GM06990 (cell line): Measurements from ENCODE around the gene TBC1D25.

ENCODE experiments used
- DNase-seq: peaks from one replicate; pipeline ENCODE4 v3.0.0-alpha.2; 2011; ENCODE audit not compliant: insufficient read length; ENCODE audit errors: extremely low read depth
- H3K27me3 ChIP-seq: replicated peaks from 2 replicates; pipeline ENCODE4 v1.6.0; 2011; ENCODE audit warnings: low read length; ENCODE audit not compliant: control insufficient read depth, insufficient read depth
- H3K36me3 ChIP-seq: 2 replicates; pipeline ENCODE4 v1.5.1; 2011; ENCODE audit warnings: low read length; ENCODE audit not compliant: control insufficient read depth, insufficient read depth
- H3K4me3 ChIP-seq: replicated peaks from 2 replicates; pipeline ENCODE4 v1.5.1; 2011; ENCODE audit warnings: low read depth, mild to moderate bottlenecking, control low read depth, low read length
- TF ChIP-seq, protein P1 (sequence below): IDR thresholded peaks from 2 replicates; pipeline ENCODE4 v1.5.1; 2011; ENCODE audit warnings: low read length, control low read depth, mild to moderate bottlenecking, inconsistent platforms; ENCODE audit not compliant: insufficient read depth, poor library complexity, severe bottlenecking

Gene TBC1D25, protein sequence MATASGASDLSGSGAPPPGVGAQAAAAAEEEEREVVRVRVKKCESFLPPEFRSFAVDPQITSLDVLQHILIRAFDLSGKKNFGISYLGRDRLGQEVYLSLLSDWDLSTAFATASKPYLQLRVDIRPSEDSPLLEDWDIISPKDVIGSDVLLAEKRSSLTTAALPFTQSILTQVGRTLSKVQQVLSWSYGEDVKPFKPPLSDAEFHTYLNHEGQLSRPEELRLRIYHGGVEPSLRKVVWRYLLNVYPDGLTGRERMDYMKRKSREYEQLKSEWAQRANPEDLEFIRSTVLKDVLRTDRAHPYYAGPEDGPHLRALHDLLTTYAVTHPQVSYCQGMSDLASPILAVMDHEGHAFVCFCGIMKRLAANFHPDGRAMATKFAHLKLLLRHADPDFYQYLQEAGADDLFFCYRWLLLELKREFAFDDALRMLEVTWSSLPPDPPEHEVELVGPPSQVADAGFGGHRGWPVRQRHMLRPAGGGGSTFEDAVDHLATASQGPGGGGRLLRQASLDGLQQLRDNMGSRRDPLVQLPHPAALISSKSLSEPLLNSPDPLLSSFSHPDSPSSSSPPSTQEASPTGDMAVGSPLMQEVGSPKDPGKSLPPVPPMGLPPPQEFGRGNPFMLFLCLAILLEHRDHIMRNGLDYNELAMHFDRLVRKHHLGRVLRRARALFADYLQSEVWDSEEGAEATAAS

DNA sequence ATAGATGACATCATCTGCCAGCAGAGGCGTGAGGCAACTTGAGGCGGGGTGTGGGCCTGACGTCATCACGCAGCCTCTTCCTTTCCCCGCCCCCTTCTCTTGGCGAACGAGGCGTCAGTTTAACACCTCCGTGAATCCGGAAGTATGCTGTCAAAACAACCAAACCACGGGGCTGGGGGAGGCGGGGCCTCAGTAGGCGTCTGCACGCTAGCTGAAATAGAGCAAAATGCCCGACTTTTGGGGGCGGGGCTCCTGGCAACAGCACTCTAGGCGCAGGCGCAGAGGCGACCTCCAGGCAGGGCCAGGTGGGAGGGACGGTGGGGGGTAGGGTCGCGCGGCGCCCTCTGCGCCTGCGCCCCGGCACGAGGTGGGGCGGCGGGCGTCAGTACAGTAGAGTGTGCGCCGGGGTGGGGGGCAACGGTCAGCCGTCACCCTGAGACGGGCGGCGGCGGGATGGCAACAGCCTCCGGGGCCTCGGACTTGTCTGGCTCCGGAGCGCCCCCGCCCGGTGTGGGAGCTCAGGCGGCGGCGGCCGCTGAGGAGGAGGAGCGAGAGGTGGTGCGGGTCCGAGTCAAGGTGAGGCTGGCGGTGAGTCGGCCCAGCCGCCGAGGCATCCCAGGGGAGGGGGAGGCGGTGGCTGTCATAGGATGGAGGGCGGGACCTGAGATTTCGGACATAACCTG, at the start of gene TBC1D25:
Gene TBC1D25 (plus strand): TSS at position 370 of the 683 bp plus-strand sequence. CDS start 84 bp downstream, at position 454.
- Histone ChIP-seq H3K27me3 (no peaks in the 10 kb centered on the region), H3K4me3 (peak within 1 kb of the TSS; percentile 73), H3K36me3 (no peaks in the 10 kb centered on the region)
- DNase-seq, result peak; percentile 91
- TF ChIP-seq, protein P1, sequence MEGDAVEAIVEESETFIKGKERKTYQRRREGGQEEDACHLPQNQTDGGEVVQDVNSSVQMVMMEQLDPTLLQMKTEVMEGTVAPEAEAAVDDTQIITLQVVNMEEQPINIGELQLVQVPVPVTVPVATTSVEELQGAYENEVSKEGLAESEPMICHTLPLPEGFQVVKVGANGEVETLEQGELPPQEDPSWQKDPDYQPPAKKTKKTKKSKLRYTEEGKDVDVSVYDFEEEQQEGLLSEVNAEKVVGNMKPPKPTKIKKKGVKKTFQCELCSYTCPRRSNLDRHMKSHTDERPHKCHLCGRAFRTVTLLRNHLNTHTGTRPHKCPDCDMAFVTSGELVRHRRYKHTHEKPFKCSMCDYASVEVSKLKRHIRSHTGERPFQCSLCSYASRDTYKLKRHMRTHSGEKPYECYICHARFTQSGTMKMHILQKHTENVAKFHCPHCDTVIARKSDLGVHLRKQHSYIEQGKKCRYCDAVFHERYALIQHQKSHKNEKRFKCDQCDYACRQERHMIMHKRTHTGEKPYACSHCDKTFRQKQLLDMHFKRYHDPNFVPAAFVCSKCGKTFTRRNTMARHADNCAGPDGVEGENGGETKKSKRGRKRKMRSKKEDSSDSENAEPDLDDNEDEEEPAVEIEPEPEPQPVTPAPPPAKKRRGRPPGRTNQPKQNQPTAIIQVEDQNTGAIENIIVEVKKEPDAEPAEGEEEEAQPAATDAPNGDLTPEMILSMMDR, result peak; percentile 25

DNA sequence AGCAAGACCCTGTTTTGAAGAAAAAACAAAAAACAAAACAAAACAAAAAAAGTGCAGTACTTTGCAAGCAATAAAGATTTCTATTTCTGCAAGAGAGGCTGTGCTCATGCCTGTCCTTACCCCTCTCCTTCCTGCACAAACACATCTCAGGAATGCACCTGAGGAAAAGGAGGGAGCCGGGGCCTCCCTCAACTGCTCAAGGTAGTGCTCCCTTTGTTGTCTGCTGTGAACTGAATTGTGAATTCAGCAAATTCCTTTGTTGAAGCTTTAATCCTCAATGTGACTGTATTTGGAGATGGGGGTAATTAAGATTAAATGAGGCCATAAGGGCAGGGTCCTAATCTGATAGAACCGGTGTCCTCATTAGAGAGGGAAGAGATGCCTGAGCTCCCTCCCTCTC, 49.6 kb upstream of the TBC1D25 start:
- H3K27me3 ChIP-seq, result no peaks in the 10 kb centered on the region
- DNase-seq, result no peak
- TF ChIP-seq, protein P1, result no peak
- no peak overlapping the region for H3K4me3 ChIP-seq
- 0 out of 2 replicates have a peak, but pooled peaks cover 1% of the 10 kb centered on the region for H3K36me3 ChIP-seq

DNA sequence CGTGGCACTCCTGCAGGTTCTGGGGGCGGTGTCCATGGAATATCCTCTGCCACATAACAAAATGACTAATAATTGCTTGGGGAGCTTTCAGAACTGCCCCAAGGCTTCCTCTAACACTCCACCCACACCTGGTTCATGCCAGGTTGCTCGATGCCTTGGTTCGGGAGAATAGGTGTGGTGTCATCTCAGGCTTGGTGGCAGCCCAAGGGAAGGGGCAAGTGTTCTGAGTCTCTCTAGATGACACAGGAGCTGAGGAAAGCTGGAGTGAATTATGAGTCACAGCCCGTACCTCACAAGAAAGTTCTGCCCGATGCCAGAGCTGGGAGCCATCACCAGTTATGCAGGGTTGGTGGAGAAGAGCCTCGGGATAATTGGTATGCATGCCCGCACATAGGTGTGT, 48.9 kb upstream of the TBC1D25 start:
- Histone ChIP-seq H3K4me3 (no peak overlapping the region), H3K27me3 (no peaks in the 10 kb centered on the region), H3K36me3 (0 out of 2 replicates have a peak, but pooled peaks cover 1% of the 10 kb centered on the region)
- DNase-seq, result no peak
- TF ChIP-seq, protein P1, result no peak

DNA sequence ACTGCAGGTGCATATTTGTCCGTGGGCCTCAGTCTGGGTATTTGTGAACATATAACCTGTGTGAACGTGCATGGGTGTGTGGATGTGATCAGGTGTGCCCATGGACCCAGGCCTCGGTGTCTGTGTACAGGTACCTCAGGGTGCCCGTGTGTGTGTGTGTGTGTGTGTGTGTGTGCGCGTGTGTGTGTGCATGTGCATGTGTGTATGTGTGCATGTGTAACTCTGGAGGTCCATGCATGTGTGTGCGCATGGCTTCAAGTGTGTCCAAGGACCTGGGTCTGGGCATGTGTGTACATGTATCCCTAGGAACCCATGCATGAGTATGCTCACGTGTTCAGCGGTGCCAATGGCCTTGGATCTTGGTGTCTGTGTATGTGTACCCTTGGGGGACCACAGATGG, 47.7 kb upstream of the TBC1D25 start:
- Histone ChIP-seq H3K27me3 (no peaks in the 10 kb centered on the region), H3K36me3 (0 out of 2 replicates have a peak, but pooled peaks cover 1% of the 10 kb centered on the region), H3K4me3 (no peak overlapping the region)
- no peak for DNase-seq
- TF ChIP-seq, protein P1, result no peak

DNA sequence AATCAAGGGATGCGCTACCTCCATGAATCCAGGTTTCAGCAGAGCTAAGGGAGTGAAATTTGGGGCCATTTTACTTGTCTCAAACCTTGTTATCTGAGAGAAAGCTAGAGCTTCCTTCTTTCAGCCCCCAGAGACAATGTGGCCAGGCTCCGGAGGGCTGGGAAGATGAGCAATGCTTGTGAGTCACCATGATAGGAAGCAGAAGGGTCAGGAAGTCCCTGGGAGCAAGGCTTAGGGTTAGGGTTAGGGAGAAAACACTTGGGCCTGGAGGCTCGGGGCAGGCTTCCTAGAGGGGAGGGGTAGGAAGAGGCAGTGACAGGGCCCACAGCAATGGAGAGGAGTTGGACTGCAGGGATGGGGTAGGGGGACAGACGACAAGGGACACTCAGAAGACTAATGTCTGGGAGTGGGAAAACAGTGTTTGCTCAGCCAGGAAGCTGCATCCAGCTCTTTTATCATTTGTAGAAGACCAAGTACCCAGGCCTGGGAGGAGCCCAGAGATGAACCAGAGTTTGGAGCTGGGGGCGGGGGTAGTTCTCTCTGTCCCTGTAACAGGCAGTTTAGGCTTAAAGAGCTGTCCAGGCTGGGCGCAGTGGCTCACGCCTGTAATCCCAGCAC, 47.1 kb upstream of the TBC1D25 start:
- TF ChIP-seq, protein P1, result no peak

More for the DNA sequence above, 47.1 kb upstream of the TBC1D25 start:
- H3K4me3 ChIP-seq, result no peak overlapping the region
- DNase-seq, result no peak
- 0 out of 2 replicates have a peak, but pooled peaks cover 1% of the 10 kb centered on the region for H3K36me3 ChIP-seq
- H3K27me3 ChIP-seq, result no peaks in the 10 kb centered on the region
